HepG2 (cell line): Measurements from ENCODE around the gene UQCRC1. TPM values are rescaled to one million over a fixed set of nuclear protein-coding genes. Genes with fewer than 3 reads are reported as not detected.

Experiments used
- EHMT2 ChIP-seq: fragments of 200-600 bp; sonication (generic); IDR thresholded peaks from 2 replicates; pipeline ENCODE4 v1.7.0; 2017; ENCODE audit warnings: antibody characterized with exemption, low read depth, low read length, borderline replicate concordance
- HMG20B ChIP-seq: conservative IDR thresholded peaks from 2 replicates; pipeline ENCODE4 v1.6.1; 2016; ENCODE audit warnings: missing genetic modification reagents, missing compliant biosample characterization
- JUNB ChIP-seq: sonication (generic); formaldehyde crosslinking; IDR thresholded peaks from 2 replicates; pipeline ENCODE4 v1.8.0; 2022; ENCODE audit warnings: missing genetic modification reagents, mild to moderate bottlenecking, borderline replicate concordance
- NR2F2 ChIP-seq: IDR thresholded peaks from 2 replicates; pipeline ENCODE4 v1.6.1; 2012; ENCODE audit warnings: low read depth, inconsistent platforms, borderline replicate concordance
- PCBP2 ChIP-seq: fragments of 200-400 bp; formaldehyde crosslinking; optimal IDR thresholded peaks from 2 replicates; pipeline ENCODE3; 2018; ENCODE audit warnings: low read length, low read depth; ENCODE audit not compliant: poor library complexity, severe bottlenecking
- PITX1 ChIP-seq: sonication (generic); formaldehyde crosslinking; IDR thresholded peaks from 2 replicates; pipeline ENCODE4 v1.5.1; 2020; ENCODE audit warnings: mild to moderate bottlenecking, missing genetic modification reagents
- SMARCC2 ChIP-seq: fragments of 450-650 bp; IDR thresholded peaks from 2 replicates; pipeline ENCODE4 v1.6.1; 2017; ENCODE audit warnings: antibody characterized with exemption, mild to moderate bottlenecking
- SNAPC2 ChIP-seq: sonication (generic); formaldehyde crosslinking; IDR thresholded peaks from 2 replicates; pipeline ENCODE4 v1.8.1; 2022; ENCODE audit warnings: mild to moderate bottlenecking, missing genetic modification reagents
- ZNF274 ChIP-seq: sonication (generic); formaldehyde crosslinking; IDR thresholded peaks from 2 replicates; pipeline ENCODE4 v1.5.1; 2020; ENCODE audit warnings: mild to moderate bottlenecking, missing genetic modification reagents
- ZNF850 ChIP-seq: sonication (generic); formaldehyde crosslinking; conservative IDR thresholded peaks from 2 replicates; pipeline ENCODE4 v1.9.0; 2021; ENCODE audit warnings: mild to moderate bottlenecking, missing genetic modification reagents
- polyA plus RNA-seq, 8 experiments: library from polyadenylated mRNA; depleted of rRNA in 3 of 8; stranded (reverse) in 7 of 8; unstranded in 1 of 8; fragments of >200 nt; fragmentation: Illumina TruSeq in 4 of 8; extraction: Trizol in 4 of 8; gene quantifications; 2 replicates each; pipeline versions ENCODE4 v1.2.1 to v1.2.3, GENCODE V29; 2011 to 2016; ENCODE audit warnings: low read depth in 4 of 8, missing spikeins in 1 of 8, mixed read lengths in 1 of 8; ENCODE audit not compliant: insufficient read depth in 1 of 8
- total RNA-seq, 5 experiments: library from RNA; depleted of rRNA; stranded (reverse); fragments of >200 nt; fragmentation: Illumina TruSeq; extraction: Trizol; gene quantifications; 2 replicates each; pipeline ENCODE4 v1.2.3, GENCODE V29; 2016; ENCODE audit warnings: low read depth in 1 of 5
- TF ChIP-seq, protein P1 (sequence below): sonication (generic); formaldehyde crosslinking; IDR thresholded peaks from 2 replicates; pipeline ENCODE4 v1.4.0; 2020; ENCODE audit warnings: missing genetic modification reagents
- TF ChIP-seq, protein P2 (sequence below): sonication (generic); formaldehyde crosslinking; IDR thresholded peaks from 2 replicates; pipeline ENCODE4 v1.8.0; 2022; ENCODE audit warnings: missing genetic modification reagents, mild to moderate bottlenecking, borderline replicate concordance
- TF ChIP-seq, protein P3 (sequence below): sonication (generic); formaldehyde crosslinking; IDR thresholded peaks from 2 replicates; pipeline ENCODE4 v1.5.1; 2020; ENCODE audit warnings: missing genetic modification reagents, mild to moderate bottlenecking, borderline replicate concordance
- TF ChIP-seq, protein P4 (sequence below): sonication (generic); formaldehyde crosslinking; IDR thresholded peaks from 2 replicates; pipeline ENCODE4 v1.4.0; 2020; ENCODE audit warnings: missing genetic modification reagents, mild to moderate bottlenecking, borderline replicate concordance

The UQCRC1 gene
- total and polyA plus RNA-seq, 2 of the 13 experiments (the other 11 are each of a cell fraction or from before 2014, with no cell fraction given) = 316 to 680 TPM

DNA sequence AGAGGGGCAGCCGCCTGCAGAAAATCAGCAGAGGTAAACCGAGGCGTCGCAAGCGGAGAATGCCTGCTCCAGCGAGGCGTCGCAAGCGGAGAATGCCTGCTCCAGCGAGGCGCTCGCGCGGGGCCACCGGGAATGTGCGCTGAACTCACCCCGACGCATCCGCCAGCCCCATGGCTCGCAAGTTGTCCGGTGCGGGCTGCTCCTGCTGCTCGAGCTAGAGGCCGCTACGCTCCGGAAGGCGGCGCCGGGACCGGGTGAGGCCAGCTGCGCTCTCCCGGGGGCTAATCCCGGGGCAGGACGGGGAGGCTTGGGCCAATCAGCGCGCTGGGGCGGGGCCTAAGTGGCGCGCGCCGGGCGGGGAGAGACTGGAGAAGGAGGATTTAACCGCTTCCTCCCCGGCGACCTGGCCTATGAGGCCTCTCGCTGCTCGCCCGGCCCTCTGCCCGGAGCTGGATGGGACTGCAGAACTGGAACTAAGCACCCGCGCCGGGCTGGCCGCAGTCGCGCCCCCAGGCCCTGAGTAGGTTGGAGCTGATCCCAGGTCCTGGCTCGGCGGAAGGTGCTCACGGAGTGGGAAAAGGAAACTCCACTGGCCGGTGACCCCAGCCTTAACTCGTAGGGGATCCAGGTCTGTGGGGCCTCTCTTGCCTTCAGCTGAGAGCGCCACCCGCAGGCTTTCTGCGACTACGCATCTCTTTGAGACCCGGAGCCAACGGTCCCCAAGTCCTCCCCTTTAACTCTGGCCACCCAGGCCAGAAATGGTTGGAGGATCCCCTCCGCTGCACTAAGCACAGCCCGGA is 26.0 kb upstream of the UQCRC1 start, which contains the start of gene SLC26A6 (continued):
- TF ChIP-seq, protein P1, sequence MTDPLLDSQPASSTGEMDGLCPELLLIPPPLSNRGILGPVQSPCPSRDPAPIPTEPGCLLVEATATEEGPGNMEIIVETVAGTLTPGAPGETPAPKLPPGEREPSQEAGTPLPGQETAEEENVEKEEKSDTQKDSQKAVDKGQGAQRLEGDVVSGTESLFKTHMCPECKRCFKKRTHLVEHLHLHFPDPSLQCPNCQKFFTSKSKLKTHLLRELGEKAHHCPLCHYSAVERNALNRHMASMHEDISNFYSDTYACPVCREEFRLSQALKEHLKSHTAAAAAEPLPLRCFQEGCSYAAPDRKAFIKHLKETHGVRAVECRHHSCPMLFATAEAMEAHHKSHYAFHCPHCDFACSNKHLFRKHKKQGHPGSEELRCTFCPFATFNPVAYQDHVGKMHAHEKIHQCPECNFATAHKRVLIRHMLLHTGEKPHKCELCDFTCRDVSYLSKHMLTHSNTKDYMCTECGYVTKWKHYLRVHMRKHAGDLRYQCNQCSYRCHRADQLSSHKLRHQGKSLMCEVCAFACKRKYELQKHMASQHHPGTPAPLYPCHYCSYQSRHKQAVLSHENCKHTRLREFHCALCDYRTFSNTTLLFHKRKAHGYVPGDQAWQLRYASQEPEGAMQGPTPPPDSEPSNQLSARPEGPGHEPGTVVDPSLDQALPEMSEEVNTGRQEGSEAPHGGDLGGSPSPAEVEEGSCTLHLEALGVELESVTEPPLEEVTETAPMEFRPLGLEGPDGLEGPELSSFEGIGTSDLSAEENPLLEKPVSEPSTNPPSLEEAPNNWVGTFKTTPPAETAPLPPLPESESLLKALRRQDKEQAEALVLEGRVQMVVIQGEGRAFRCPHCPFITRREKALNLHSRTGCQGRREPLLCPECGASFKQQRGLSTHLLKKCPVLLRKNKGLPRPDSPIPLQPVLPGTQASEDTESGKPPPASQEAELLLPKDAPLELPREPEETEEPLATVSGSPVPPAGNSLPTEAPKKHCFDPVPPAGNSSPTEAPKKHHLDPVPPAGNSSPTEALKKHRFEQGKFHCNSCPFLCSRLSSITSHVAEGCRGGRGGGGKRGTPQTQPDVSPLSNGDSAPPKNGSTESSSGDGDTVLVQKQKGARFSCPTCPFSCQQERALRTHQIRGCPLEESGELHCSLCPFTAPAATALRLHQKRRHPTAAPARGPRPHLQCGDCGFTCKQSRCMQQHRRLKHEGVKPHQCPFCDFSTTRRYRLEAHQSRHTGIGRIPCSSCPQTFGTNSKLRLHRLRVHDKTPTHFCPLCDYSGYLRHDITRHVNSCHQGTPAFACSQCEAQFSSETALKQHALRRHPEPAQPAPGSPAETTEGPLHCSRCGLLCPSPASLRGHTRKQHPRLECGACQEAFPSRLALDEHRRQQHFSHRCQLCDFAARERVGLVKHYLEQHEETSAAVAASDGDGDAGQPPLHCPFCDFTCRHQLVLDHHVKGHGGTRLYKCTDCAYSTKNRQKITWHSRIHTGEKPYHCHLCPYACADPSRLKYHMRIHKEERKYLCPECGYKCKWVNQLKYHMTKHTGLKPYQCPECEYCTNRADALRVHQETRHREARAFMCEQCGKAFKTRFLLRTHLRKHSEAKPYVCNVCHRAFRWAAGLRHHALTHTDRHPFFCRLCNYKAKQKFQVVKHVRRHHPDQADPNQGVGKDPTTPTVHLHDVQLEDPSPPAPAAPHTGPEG (CRISPR knock-in tag) = peak; percentile 53; the same call in 1 of the 2 replicates
- TF ChIP-seq SNAPC2 (CRISPR knock-in tag) (no peak), NR2F2 (no peak; the same call in 1 of the 2 replicates), HMG20B (peak; percentile 15; the same call in 1 of the 2 replicates), EHMT2 (no peak), ZNF850 (CRISPR knock-in tag) (peak; percentile 87; the same call in 1 of the 2 replicates), PCBP2 (no peak), JUNB (no peak), PITX1 (CRISPR knock-in tag) (peak; percentile 92), SMARCC2 (no peak), ZNF274 (peak; percentile 87; the same call in 1 of the 2 replicates)
- TF ChIP-seq, protein P2, sequence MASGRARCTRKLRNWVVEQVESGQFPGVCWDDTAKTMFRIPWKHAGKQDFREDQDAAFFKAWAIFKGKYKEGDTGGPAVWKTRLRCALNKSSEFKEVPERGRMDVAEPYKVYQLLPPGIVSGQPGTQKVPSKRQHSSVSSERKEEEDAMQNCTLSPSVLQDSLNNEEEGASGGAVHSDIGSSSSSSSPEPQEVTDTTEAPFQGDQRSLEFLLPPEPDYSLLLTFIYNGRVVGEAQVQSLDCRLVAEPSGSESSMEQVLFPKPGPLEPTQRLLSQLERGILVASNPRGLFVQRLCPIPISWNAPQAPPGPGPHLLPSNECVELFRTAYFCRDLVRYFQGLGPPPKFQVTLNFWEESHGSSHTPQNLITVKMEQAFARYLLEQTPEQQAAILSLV = 0 out of 2 replicates have a peak, but pooled peaks have one; percentile 40
- TF ChIP-seq, protein P3, sequence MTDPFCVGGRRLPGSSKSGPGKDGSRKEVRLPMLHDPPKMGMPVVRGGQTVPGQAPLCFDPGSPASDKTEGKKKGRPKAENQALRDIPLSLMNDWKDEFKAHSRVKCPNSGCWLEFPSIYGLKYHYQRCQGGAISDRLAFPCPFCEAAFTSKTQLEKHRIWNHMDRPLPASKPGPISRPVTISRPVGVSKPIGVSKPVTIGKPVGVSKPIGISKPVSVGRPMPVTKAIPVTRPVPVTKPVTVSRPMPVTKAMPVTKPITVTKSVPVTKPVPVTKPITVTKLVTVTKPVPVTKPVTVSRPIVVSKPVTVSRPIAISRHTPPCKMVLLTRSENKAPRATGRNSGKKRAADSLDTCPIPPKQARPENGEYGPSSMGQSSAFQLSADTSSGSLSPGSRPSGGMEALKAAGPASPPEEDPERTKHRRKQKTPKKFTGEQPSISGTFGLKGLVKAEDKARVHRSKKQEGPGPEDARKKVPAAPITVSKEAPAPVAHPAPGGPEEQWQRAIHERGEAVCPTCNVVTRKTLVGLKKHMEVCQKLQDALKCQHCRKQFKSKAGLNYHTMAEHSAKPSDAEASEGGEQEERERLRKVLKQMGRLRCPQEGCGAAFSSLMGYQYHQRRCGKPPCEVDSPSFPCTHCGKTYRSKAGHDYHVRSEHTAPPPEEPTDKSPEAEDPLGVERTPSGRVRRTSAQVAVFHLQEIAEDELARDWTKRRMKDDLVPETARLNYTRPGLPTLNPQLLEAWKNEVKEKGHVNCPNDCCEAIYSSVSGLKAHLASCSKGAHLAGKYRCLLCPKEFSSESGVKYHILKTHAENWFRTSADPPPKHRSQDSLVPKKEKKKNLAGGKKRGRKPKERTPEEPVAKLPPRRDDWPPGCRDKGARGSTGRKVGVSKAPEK (CRISPR knock-in tag) = no peak
- TF ChIP-seq, protein P4, sequence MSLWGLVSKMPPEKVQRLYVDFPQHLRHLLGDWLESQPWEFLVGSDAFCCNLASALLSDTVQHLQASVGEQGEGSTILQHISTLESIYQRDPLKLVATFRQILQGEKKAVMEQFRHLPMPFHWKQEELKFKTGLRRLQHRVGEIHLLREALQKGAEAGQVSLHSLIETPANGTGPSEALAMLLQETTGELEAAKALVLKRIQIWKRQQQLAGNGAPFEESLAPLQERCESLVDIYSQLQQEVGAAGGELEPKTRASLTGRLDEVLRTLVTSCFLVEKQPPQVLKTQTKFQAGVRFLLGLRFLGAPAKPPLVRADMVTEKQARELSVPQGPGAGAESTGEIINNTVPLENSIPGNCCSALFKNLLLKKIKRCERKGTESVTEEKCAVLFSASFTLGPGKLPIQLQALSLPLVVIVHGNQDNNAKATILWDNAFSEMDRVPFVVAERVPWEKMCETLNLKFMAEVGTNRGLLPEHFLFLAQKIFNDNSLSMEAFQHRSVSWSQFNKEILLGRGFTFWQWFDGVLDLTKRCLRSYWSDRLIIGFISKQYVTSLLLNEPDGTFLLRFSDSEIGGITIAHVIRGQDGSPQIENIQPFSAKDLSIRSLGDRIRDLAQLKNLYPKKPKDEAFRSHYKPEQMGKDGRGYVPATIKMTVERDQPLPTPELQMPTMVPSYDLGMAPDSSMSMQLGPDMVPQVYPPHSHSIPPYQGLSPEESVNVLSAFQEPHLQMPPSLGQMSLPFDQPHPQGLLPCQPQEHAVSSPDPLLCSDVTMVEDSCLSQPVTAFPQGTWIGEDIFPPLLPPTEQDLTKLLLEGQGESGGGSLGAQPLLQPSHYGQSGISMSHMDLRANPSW = peak; percentile 79; the same call in 1 of the 2 replicates
